Type B pancreatic cell (in vitro differentiated cells): Measurements from ENCODE around the gene HLA-A. TPM values are rescaled to one million over a fixed set of nuclear protein-coding genes. Genes with fewer than 3 reads are reported as not detected.

ENCODE experiments used
- DNase-seq: peaks from one replicate; pipeline ENCODE4 v3.0.0; 2021; ENCODE audit warnings: mixed read lengths; ENCODE audit not compliant: unreplicated experiment; ENCODE audit errors: extremely low spot score
- H3K27ac Mint-ChIP-seq: 2 replicates; pipeline ENCODE4 v1.8.0; 2021; ENCODE audit warnings: mild to moderate bottlenecking, mixed read lengths
- H3K27me3 Mint-ChIP-seq: 2 replicates; pipeline ENCODE4 v1.8.0; 2021; ENCODE audit warnings: mixed read lengths
- H3K36me3 Mint-ChIP-seq: 2 replicates; pipeline ENCODE4 v1.8.0; 2021; ENCODE audit warnings: mixed read lengths
- H3K4me1 Mint-ChIP-seq: one replicate; pipeline ENCODE4 v1.8.0; 2021; ENCODE audit warnings: mixed read lengths; ENCODE audit not compliant: unreplicated experiment
- H3K4me3 Mint-ChIP-seq: 2 replicates; pipeline ENCODE4 v1.8.0; 2021; ENCODE audit warnings: mild to moderate bottlenecking, mixed read lengths
- H3K9me3 Mint-ChIP-seq: 2 replicates; pipeline ENCODE4 v1.8.0; 2021; ENCODE audit warnings: mixed read lengths
- CTCF ChIP-seq: fragments of 200-600 bp; sonication (generic); conservative IDR thresholded peaks from 2 replicates; pipeline ENCODE4 v1.5.0; 2021; ENCODE audit warnings: antibody characterized with exemption, mild to moderate bottlenecking
- total RNA-seq: library from RNA; stranded (reverse); gene quantifications from 2 replicates; pipeline ENCODE4 v1.2.1, GENCODE V29; 2021; ENCODE audit warnings: low replicate concordance

HLA-A gene
- total RNA-seq, 1 donor from 2014 or later, result 183 TPM

GRCh38 chr6:29945281-29945820 lies 3.0 kb downstream of the HLA-A start:
- no peak for DNase-seq
- Mint-ChIP-seq H3K36me3 (peaks cover 17% of the 10 kb centered on the region), H3K4me3 (peak overlapping the region; percentile 41), H3K9me3 (no peaks in the 10 kb centered on the region), H3K27me3 (peaks cover 11% of the 10 kb centered on the region), H3K27ac (peak overlapping the region; percentile 29), H3K4me1 (peaks cover 12% of the 10 kb centered on the region)
- TF ChIP-seq CTCF, result no peak

DNA sequence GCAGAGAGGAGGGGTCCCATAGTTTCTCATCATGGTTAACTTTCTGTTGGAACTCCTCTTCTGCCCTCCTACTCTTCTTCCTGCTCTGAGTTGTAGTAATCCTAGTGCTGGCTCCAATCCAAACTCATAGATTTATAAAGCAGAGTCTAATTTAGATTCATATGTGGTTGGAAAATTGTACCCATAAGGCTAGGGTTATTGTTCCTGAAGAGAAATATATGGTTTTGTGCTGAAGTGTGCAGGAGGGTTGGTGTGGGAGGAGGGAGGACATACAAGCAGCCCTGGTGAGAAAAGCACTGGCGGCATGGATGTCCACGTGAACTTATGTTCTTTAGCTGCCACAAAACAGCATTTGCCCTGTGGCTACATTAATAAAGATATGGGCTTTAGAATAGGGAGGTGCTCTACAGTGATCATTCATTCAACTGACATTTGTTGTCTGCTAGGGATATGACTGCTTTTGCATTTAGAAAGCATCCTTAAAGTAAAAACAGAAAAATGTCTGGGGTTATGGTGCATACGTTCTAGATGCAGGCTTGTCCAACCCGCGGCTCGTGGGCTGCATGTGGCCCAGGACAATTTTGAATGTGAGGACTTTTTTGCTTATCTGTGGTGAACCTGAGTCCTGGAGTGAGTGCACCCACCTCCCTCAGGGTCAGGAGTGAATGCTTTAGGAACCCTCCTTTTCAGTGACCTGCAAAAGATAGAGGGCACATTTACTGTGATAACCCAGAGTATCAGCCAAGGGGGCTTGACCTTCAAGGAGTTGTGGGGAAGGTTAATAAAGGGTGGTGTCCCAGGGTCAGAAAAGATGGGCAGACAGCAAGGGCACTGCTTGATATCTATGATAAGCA lies 4.1 kb downstream of the HLA-A start:
- Mint-ChIP-seq H3K4me1 (peaks cover 9% of the 10 kb centered on the region), H3K9me3 (no peaks in the 10 kb centered on the region), H3K4me3 (peak overlapping the region; percentile 30), H3K27ac (no peak overlapping the region), H3K36me3 (peaks cover 17% of the 10 kb centered on the region), H3K27me3 (peaks cover 7% of the 10 kb centered on the region)
- no peak for DNase-seq
- TF ChIP-seq CTCF, result no peak

DNA sequence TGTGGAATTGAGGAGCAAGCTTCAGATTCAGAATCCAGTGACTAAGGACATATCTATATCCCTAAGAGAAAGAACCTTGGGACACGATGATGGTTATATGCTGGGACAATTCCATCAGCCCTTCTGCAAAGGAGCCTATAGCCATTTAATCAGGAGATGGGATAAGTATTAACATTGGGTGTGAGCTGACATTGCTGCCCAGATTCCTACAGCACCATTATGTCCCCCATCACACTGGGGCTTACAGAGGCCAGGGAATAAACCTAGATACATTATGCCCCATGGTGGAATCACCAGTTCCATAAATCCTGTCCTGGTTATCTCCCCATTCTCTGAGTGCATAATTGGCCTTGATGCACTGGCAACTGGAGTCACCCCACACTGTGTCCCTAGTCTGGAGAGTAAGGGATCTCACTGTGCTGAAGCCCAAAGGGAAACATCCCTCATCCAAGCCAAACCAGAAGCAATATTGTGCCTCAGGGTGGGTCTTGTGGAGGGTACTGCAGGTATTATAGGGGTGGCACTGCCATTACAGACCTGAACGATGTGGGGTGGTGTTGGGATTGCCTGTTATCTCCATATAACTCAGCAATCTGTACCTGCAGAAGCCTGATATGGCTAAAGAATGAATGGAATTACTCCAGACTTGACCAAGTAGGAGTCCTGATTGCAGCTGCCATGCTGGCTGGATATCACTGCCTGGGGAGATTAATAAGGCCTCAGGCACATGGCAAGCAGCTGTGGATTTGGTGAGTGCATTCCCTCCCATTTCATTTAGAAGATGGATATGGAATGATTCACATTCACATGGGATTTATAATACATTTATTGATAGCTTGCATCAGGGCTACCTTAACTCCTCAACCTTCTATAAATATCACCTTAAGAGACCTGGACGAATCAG lies 5.0 kb downstream of the HLA-A start:
- H3K27ac Mint-ChIP-seq, result no peak overlapping the region
- TF ChIP-seq CTCF, result no peak
- peaks cover 17% of the 10 kb centered on the region for H3K36me3 Mint-ChIP-seq
- H3K4me1 Mint-ChIP-seq, result peaks cover under 1% of the 10 kb centered on the region
- H3K4me3 Mint-ChIP-seq, result no peak overlapping the region
- H3K27me3 Mint-ChIP-seq, result peaks cover 3% of the 10 kb centered on the region
- no peak for DNase-seq
- no peaks in the 10 kb centered on the region for H3K9me3 Mint-ChIP-seq

GRCh38 chr6:29948277-29948676 lies 5.9 kb downstream of the HLA-A start:
- no peaks in the 10 kb centered on the region for H3K4me1 Mint-ChIP-seq
- H3K9me3 Mint-ChIP-seq, result no peaks in the 10 kb centered on the region
- H3K36me3 Mint-ChIP-seq, result peaks cover 17% of the 10 kb centered on the region
- no peak for DNase-seq
- H3K27me3 Mint-ChIP-seq, result peaks cover 3% of the 10 kb centered on the region
- H3K4me3 Mint-ChIP-seq, result no peak overlapping the region
- H3K27ac Mint-ChIP-seq, result no peak overlapping the region
- TF ChIP-seq CTCF, result no peak

DNA sequence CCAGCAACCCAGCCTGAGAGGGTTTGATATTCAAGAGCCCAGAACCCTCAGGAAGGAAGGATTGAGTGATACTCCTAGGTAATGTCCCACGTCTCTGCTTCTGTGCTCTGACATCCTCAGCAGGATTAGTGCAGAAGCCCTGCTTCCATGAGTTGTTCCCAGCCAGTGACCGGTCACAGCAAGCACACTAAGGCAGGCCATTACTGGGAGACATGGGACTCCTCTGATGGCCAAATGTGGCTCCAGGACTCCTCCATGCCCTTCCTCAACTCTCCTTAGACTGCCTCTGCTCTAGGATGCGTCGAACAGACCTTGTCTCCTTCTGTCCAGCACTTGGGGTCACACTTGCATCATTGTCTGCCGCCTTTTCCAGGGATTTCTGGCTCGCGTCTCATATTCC lies 7.6 kb downstream of the HLA-A start:
- Mint-ChIP-seq H3K9me3 (no peaks in the 10 kb centered on the region), H3K27me3 (peaks cover 3% of the 10 kb centered on the region), H3K4me3 (no peak overlapping the region), H3K4me1 (no peaks in the 10 kb centered on the region), H3K36me3 (peaks cover 12% of the 10 kb centered on the region), H3K27ac (no peak overlapping the region)
- DNase-seq, result no peak
- TF ChIP-seq CTCF, result no peak
